CD4-positive, alpha-beta T cell treated with Interleukin-15 for 4 hours (primary cell): ENCODE measurements around the gene AMPD3.

Source experiments
- DNase-seq: peaks from one replicate; pipeline ENCODE4 v3.0.0-alpha.2; 2020; ENCODE audit warnings: low spot score

The AMPD3 gene

DNA sequence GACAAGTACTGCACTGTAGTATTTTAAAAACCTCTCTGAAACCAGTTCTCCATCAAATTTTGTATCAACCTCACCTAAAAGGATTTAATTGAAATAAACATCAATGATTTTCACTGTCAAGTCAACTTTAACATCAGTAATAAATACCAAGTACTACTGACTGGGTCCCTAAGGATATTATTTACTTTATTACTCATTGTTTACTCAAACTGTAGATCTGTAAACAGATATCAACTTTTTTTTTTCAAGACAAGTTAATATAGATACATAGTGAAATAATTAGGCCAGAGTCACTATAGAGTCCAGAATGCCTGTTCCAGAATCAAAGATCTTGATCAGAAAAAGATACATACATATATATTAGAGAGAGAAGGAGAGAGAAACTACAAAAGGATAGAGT lies 84.3 kb downstream of the AMPD3 start:
- no peak for DNase-seq

GRCh38 chr11:10540546-10540914 lies 85.5 kb downstream of the AMPD3 start:
- no peak for DNase-seq

DNA sequence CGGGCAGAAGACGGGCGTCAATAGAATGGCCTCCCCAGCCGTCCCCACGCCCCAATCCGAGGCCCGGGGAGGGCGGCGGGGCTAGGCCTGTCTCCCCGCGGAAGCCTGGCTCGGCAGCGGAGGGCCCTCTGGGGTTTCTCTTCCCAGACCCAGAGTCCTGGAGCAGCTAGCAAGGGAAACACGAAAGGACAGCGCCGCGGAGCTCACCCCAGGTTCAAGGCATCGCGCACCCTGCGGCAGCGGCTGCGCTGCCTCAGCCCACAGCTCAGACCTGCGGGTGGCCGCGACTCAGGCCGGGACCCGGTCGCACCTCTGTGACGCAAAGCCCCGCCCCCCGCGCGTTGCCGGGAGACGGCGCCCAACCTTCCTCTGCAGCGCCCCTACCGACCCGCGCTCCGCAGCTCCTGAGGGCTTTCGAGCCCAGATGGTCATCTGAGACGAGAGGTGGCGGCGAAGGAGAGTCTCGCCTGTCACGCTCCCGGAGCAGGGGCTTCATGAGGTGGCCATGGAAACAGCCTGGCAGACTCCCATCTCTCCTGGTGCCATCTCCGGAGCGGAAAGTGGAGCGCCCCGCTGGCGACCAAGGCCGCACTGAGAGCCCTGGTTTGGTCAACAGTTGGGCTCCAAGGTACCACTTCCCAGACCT lies 86.0 kb downstream of the AMPD3 start, which contains the start of gene RNF141:
RNF141 (minus strand) TSS at position 273 of the 646 bp plus-strand sequence. CDS start 7,029 bp downstream, outside the sequence.
- DNase-seq, result peak; percentile 92

- DNase-seq, result no peak
Observed at GRCh38 chr11:10541561-10541930, 86.5 kb downstream of the AMPD3 start.

GRCh38 chr11:10542776-10543175 lies 87.7 kb downstream of the AMPD3 start:
- DNase-seq, result no peak

DNA sequence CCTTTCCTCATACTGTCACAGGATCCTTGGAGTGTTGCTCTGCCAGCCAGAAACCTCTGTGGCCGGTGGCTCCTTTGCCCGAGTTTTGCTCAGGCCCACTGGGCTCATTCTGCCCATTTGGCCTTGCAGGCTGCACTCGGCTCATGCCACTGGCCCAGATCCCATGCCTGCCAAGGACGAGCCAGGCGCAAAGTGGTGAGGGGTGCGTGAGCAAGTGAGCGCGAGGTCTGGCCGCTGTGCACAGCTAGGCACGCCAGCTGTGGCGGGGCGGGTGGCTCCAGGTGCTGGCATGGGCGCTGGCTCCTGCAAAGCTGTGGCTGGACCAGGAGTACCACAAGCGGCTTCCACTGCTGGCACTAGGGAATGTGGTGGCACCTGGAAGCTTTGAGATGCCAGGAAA lies 88.7 kb downstream of the AMPD3 start:
- DNase-seq, result no peak

- no peak for DNase-seq
Observed at GRCh38 chr11:10544491-10545465, 89.7 kb downstream of the AMPD3 start.

- no peak for DNase-seq
Observed at GRCh38 chr11:10550503-10551289, 95.6 kb downstream of the AMPD3 start.

- no peak for DNase-seq
Observed at GRCh38 chr11:10551290-10551592, 96.2 kb downstream of the AMPD3 start.

DNA sequence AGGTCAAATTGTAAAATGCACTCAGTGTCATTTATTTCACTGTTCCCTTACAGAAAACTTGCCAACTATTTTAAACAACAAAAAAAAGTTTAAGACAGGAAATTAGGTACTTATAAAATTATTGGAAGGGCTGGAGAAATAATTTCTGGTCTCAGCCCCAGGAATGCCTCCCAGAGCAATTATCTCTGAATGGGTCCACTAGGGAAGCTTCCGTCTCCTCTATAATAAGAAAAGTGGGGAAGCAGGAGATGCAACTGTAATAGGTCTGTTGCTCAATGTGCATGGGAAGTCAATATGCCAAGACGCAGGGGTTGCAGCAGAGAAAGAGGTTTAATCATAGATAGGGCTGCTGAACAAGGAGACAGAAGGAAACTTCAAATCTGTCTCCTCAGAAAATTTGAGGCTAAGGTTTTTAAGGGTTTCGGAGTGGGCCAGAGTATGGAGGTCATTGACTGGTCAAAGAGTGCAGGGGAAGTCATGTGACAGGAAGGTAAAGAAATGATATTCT lies 96.8 kb downstream of the AMPD3 start:
- DNase-seq, result no peak

DNA sequence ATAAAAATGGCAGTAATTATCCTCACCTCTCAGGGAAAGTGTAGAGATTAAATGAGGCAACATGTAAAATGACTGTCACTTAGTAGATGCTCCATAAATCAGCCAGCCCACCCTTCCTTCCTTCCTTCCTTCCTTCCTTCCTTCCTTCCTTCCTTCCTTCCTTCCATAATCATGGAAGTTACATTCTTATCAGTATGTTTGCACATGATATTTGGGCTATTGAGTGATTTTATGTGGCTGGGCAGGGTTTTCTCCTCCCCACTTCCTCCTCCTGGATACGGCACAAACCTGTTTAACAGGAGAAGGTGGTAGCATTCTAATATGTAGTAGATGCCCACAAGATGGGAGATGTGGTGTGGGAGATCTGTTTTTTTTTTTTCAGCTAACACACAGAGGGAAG lies 101.5 kb downstream of the AMPD3 start:
- DNase-seq, result no peak
